Upper lobe of left lung (tissue), 4 donors: ENCODE measurements around the gene SKIC8.

Source experiments
- EP300 ChIP-seq, 4 donors: sonication (generic); formaldehyde crosslinking; IDR thresholded peaks; one replicate each; pipeline ENCODE4 v1.5.1; 2017; ENCODE audit warnings: antibody characterized with exemption in 4 of 4, control low read depth in 2 of 4
- POLR2AphosphoS5 ChIP-seq, 2 donors: sonication (generic); formaldehyde crosslinking; IDR thresholded peaks; one replicate each; pipeline ENCODE4 v1.5.1; 2017; ENCODE audit warnings: antibody characterized with exemption in 2 of 2
- TF ChIP-seq, protein P1 (sequence below), 6 experiments: fragments of 450-650 bp in 4 of 6; fragments of 200-600 bp in 2 of 6; sonication (generic) in 2 of 6; IDR thresholded peaks; one replicate each; pipeline ENCODE4 v1.5.1; 2016 to 2019; ENCODE audit warnings: antibody characterized with exemption in 6 of 6

DNA sequence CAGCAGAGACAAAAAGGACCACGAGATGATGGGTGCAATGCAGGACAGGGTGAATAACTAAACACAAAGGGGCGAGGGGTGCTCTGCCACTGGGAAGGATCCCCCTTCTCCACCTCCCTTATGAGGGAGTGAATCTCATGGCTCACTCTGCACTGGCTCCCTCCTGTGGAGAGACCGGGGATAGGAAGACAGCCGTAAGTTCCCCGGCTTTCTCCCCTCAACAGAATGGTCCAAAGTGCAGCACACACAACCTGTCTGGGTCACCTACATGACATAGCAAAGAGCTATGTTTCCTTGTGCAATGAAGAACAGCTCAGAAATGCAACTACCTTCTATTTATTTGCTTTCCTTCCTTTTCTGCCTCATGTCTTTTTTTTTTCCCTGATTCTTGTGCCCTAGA, 57.3 kb downstream of the SKIC8 start:
- TF ChIP-seq EP300 (IDR thresholded peaks at IDR 0.05) (no peak), POLR2AphosphoS5 (IDR thresholded peaks at IDR 0.05) (no peak)
- TF ChIP-seq, protein P1, sequence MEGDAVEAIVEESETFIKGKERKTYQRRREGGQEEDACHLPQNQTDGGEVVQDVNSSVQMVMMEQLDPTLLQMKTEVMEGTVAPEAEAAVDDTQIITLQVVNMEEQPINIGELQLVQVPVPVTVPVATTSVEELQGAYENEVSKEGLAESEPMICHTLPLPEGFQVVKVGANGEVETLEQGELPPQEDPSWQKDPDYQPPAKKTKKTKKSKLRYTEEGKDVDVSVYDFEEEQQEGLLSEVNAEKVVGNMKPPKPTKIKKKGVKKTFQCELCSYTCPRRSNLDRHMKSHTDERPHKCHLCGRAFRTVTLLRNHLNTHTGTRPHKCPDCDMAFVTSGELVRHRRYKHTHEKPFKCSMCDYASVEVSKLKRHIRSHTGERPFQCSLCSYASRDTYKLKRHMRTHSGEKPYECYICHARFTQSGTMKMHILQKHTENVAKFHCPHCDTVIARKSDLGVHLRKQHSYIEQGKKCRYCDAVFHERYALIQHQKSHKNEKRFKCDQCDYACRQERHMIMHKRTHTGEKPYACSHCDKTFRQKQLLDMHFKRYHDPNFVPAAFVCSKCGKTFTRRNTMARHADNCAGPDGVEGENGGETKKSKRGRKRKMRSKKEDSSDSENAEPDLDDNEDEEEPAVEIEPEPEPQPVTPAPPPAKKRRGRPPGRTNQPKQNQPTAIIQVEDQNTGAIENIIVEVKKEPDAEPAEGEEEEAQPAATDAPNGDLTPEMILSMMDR (IDR thresholded peaks at IDR 0.05), result peak in 2 of 6 experiments; percentile 9 to 15
